Nephron (organoid): ENCODE data around the gene DIABLO.

ENCODE experiments used
- H3K27ac Mint-ChIP-seq, 3 experiments: 2 replicates each; pipeline ENCODE4 v1.8.0; 2020; ENCODE audit warnings: mixed read lengths in 3 of 3, mild to moderate bottlenecking in 2 of 3, moderate library complexity in 1 of 3
- H3K27me3 Mint-ChIP-seq: 2 replicates; pipeline ENCODE4 v1.8.0; 2021; ENCODE audit warnings: low read depth, mild to moderate bottlenecking, moderate library complexity, mixed read lengths
- H3K36me3 Mint-ChIP-seq: 2 replicates; pipeline ENCODE4 v1.8.0; 2020; ENCODE audit warnings: low read depth, mixed read lengths
- H3K4me1 Mint-ChIP-seq: 2 replicates; pipeline ENCODE4 v1.8.0; 2020; ENCODE audit warnings: mixed read lengths
- H3K4me3 Mint-ChIP-seq, 3 experiments: 2 replicates each; pipeline ENCODE4 v1.8.0; 2020; ENCODE audit warnings: mild to moderate bottlenecking in 3 of 3, mixed read lengths in 3 of 3, moderate library complexity in 2 of 3
- H3K9me3 Mint-ChIP-seq: 2 replicates; pipeline ENCODE4 v1.8.0; 2020; ENCODE audit warnings: mixed read lengths
- TF ChIP-seq, protein P1 (sequence below), 3 experiments: fragments of 200-600 bp; sonication (generic); IDR thresholded peaks; one replicate each; pipeline ENCODE4 v1.5.0; 2021; ENCODE audit warnings: antibody characterized with exemption in 3 of 3; ENCODE audit not compliant: unreplicated experiment in 3 of 3

DIABLO gene

DNA sequence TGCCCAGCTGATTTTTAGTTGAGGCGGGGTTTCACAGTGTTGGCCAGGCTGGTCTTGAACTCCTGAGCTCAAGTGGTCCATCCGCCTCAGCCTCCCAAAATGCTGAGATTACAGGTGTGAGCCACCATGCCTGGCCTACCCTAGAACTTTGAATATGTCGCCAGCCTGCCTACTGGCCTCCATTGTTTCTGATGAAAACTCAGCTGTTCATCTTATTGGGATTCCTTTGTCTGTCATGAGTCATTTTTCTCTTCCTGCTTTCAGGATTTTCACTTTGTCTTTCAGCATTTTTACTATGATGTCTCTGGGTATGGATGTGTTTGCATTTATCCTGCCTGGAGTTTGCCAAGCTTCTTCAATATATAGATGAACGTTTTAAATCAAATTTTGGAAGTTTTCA is 30.4 kb downstream of the DIABLO start:
- Mint-ChIP-seq H3K4me3 (no peak overlapping the region), H3K4me1 (no peaks in the 10 kb centered on the region), H3K9me3 (peaks cover 13% of the 10 kb centered on the region), H3K36me3 (peaks cover 6% of the 10 kb centered on the region), H3K27me3 (peaks cover 18% of the 10 kb centered on the region), H3K27ac (no peak overlapping the region)
- TF ChIP-seq, protein P1, sequence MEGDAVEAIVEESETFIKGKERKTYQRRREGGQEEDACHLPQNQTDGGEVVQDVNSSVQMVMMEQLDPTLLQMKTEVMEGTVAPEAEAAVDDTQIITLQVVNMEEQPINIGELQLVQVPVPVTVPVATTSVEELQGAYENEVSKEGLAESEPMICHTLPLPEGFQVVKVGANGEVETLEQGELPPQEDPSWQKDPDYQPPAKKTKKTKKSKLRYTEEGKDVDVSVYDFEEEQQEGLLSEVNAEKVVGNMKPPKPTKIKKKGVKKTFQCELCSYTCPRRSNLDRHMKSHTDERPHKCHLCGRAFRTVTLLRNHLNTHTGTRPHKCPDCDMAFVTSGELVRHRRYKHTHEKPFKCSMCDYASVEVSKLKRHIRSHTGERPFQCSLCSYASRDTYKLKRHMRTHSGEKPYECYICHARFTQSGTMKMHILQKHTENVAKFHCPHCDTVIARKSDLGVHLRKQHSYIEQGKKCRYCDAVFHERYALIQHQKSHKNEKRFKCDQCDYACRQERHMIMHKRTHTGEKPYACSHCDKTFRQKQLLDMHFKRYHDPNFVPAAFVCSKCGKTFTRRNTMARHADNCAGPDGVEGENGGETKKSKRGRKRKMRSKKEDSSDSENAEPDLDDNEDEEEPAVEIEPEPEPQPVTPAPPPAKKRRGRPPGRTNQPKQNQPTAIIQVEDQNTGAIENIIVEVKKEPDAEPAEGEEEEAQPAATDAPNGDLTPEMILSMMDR (IDR thresholded peaks at IDR 0.05; ENCODE audit: unreplicated experiment in 3 of 3) = no peak

DNA sequence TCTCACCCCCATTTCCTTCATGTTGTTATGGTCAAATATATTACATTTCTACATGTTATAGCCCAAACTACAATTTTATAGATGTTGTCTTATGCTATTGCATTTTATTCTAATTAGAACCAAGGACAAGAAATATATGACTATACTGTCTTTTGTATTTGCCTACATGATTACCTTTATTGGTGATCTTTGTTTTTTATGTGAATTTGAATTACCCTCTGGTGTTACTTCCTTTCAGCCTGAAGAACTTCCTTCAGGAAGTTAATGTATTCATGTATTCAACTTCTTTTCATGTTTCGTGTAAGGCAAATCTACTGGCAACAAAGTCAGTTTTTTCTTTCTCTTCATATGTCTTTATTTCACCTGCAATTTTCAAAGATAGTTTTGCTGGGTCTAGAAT is 31.0 kb downstream of the DIABLO start:
- peaks cover 17% of the 10 kb centered on the region for H3K27me3 Mint-ChIP-seq
- H3K4me1 Mint-ChIP-seq = no peaks in the 10 kb centered on the region
- no peak overlapping the region for H3K4me3 Mint-ChIP-seq
- H3K9me3 Mint-ChIP-seq = peaks cover 13% of the 10 kb centered on the region
- TF ChIP-seq, protein P1 (IDR thresholded peaks at IDR 0.05; ENCODE audit: unreplicated experiment in 3 of 3) = no peak
- peaks cover 6% of the 10 kb centered on the region for H3K36me3 Mint-ChIP-seq
- H3K27ac Mint-ChIP-seq = no peak overlapping the region

DNA sequence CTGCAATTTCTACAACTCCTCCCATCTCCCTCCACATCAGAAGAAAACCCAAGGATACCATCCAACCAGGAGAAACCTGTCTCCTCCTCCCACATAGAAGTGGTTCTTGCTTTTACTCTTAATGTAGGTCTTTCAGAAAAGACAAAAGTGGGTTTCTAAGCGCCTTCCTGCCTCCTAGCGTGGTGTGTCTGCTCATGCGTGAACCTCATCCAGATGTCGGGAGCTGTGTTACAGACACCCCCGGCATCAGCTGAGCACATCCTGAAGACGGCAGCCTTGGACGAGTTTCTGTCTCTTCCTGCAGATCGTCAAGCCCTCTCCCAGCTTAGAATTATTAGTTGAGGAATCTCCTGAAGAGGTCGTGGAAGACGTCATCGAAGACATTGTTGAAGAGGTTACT is 33.4 kb downstream of the DIABLO start:
- H3K4me1 Mint-ChIP-seq = no peaks in the 10 kb centered on the region
- H3K27me3 Mint-ChIP-seq = peaks cover 3% of the 10 kb centered on the region
- no peak overlapping the region for H3K27ac Mint-ChIP-seq
- peaks cover 6% of the 10 kb centered on the region for H3K36me3 Mint-ChIP-seq
- TF ChIP-seq, protein P1 (IDR thresholded peaks at IDR 0.05; ENCODE audit: unreplicated experiment in 3 of 3) = no peak
- peaks cover 13% of the 10 kb centered on the region for H3K9me3 Mint-ChIP-seq
- H3K4me3 Mint-ChIP-seq = no peak overlapping the region

DNA sequence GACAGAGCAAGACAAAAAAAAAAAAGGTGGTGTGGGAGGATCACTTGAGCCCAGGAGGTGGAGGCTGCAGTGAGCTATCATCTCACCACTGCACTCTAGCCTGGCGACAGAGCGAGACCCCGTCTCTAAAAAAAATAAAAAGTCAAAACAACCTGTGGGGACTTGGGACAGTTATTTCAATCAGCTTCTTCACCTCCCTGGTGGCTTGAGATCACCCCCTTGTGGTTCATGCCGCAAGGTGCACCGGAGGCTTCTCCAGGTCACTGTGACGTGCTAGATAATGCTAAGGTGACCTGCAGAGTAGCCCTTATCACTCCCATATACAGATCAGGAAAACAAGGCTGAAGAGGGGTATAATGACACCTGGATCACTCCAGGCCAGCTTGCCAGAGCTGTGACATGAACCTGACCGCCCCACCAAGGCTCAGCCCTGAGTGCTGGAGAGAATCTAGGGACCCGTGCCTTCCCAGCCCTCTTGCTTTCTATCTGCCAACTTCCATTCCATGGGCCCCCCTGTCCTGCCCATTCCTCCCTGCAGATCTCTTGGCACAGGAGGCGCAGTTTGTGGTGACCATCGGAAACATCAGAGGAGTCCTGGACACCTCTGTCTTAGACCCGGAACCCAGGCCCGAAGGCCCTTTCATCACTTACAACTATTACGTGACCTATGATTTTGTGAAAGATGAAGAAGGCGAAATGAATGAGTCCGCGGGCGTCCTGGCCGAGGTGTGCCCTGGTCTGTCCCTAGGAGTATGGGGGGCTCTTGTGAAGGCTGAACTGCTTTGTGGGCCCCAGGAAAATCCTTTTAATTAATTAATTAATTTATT is 34.8 kb downstream of the DIABLO start:
- H3K4me1 Mint-ChIP-seq = no peaks in the 10 kb centered on the region
- H3K36me3 Mint-ChIP-seq = peaks cover 6% of the 10 kb centered on the region
- no peaks in the 10 kb centered on the region for H3K27me3 Mint-ChIP-seq

DNA sequence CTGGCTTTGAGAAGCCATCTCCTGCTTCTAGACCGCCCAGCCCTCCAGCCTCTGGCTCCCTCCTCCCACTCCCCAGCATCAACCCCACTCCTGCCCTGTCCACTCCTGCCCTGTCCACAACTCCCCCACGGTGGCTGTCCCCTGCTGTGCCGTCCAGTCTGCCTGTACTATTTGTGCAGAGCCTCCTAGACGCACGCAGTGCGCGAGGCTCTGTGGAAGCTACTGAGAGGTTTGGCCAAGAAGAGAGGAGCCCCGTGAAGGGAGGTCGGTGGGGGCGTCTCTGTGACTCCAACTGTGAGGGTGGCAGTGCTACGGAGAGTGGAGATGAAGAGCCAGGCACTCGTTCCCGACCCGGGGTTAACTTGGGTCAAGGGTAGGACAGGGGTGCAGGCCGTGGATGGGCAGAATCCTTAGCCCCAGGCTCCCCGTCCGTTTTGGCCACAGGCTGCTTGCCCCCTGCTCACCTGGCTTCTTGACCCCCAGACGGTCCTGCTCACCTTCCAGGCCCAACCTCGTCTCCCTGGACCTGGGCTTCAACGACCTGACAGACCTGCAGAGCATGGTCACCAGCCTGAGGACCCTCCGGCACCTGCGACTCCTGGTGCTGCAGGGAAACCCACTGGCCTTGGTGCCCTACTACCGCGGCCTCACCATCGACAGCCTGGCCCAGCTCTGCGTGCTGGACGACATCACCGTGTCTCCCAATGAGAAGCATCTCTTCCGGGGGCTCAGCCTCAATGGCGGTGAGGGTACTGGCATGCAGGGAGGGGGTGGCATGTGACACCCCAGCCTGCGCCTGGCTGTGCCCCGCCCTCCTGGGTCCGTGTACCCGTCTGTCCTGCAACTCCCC is 36.0 kb downstream of the DIABLO start:
- H3K27ac Mint-ChIP-seq = no peak overlapping the region
- TF ChIP-seq, protein P1 (IDR thresholded peaks at IDR 0.05; ENCODE audit: unreplicated experiment in 3 of 3) = no peak
- no peaks in the 10 kb centered on the region for H3K4me1 Mint-ChIP-seq
- H3K27me3 Mint-ChIP-seq = no peaks in the 10 kb centered on the region
- no peaks in the 10 kb centered on the region for H3K36me3 Mint-ChIP-seq
- no peak overlapping the region for H3K4me3 Mint-ChIP-seq
- H3K9me3 Mint-ChIP-seq = peaks cover 4% of the 10 kb centered on the region

More for the DNA sequence above, 34.8 kb downstream of the DIABLO start:
- Mint-ChIP-seq H3K4me3 (no peak overlapping the region), H3K27ac (no peak overlapping the region), H3K9me3 (peaks cover 13% of the 10 kb centered on the region)
- TF ChIP-seq, protein P1 (IDR thresholded peaks at IDR 0.05; ENCODE audit: unreplicated experiment in 3 of 3) = peak; percentile 59 to 67 (median 61)
